NT2/D1 (cell line): ENCODE measurements around the gene KAT7.
A peak's percentile ranks its signal among the peaks of the same experiment; 100 is the strongest.

ENCODE experiments used
- DNase-seq: peaks from one replicate; pipeline ENCODE4 v3.0.0-alpha.2; 2011; ENCODE audit warnings: low read depth, low spot score
- H3K27me3 ChIP-seq: 2 replicates; pipeline ENCODE4 v1.6.0; 2011; ENCODE audit warnings: mild to moderate bottlenecking; ENCODE audit not compliant: insufficient read length, insufficient read depth
- H3K36me3 ChIP-seq: 2 replicates; pipeline ENCODE4 v1.6.1; 2011; ENCODE audit warnings: mild to moderate bottlenecking, low read length, mixed read lengths; ENCODE audit not compliant: insufficient read depth, insufficient read length
- H3K4me1 ChIP-seq: 2 replicates; pipeline ENCODE4 v1.5.1; 2011; ENCODE audit not compliant: insufficient read depth, insufficient read length
- H3K4me3 ChIP-seq: 2 replicates; pipeline ENCODE4 v1.5.1; 2011; ENCODE audit warnings: low read depth; ENCODE audit not compliant: insufficient read length
- H3K9ac ChIP-seq: 2 replicates; pipeline ENCODE4 v1.6.0; 2011; ENCODE audit warnings: low read depth; ENCODE audit not compliant: insufficient read length
- H3K9me3 ChIP-seq: 2 replicates; pipeline ENCODE4 v1.5.1; 2011; ENCODE audit warnings: mild to moderate bottlenecking, low read length; ENCODE audit not compliant: insufficient read depth
- SUZ12 ChIP-seq: IDR thresholded peaks from 2 replicates; pipeline ENCODE4 v1.6.1; 2011; ENCODE audit not compliant: insufficient read length, insufficient read depth; ENCODE audit errors: extremely low read depth
- YY1 ChIP-seq: IDR thresholded peaks from 2 replicates; pipeline ENCODE4 v1.6.1; 2011; ENCODE audit not compliant: insufficient read length, insufficient read depth
- ZNF274 ChIP-seq: IDR thresholded peaks from 2 replicates; pipeline ENCODE4 v1.6.1; 2011; ENCODE audit warnings: mild to moderate bottlenecking, low read depth, low read length

KAT7 gene

GRCh38 chr17:49777563-49777962 is 10.9 kb upstream of the KAT7 start:
- no peak overlapping the region for H3K4me3 ChIP-seq
- H3K4me1 ChIP-seq, result no peaks in the 10 kb centered on the region
- TF ChIP-seq ZNF274, result no peak
- no peak for TF ChIP-seq YY1
- H3K9me3 ChIP-seq, result no peaks in the 10 kb centered on the region
- H3K27me3 ChIP-seq, result no peaks in the 10 kb centered on the region
- no peaks in the 10 kb centered on the region for H3K36me3 ChIP-seq
- H3K9ac ChIP-seq, result no peak overlapping the region
- no peak for DNase-seq

- Histone ChIP-seq H3K9me3 (no peaks in the 10 kb centered on the region), H3K9ac (no peak overlapping the region)
- TF ChIP-seq SUZ12, result no peak
- TF ChIP-seq YY1, result no peak
- no peak for TF ChIP-seq ZNF274
Observed at GRCh38 chr17:49779156-49779738, 9.2 kb upstream of the KAT7 start.

GRCh38 chr17:49779739-49780231 is 8.7 kb upstream of the KAT7 start:
- Histone ChIP-seq H3K36me3 (no peaks in the 10 kb centered on the region), H3K27me3 (no peaks in the 10 kb centered on the region), H3K4me3 (no peak overlapping the region), H3K9ac (no peak overlapping the region), H3K9me3 (no peaks in the 10 kb centered on the region), H3K4me1 (no peaks in the 10 kb centered on the region)
- no peak for DNase-seq
- no peak for TF ChIP-seq YY1
- TF ChIP-seq ZNF274, result no peak
- no peak for TF ChIP-seq SUZ12

More at GRCh38 chr17:49779156-49779738, 9.2 kb upstream of the KAT7 start:
- no peak for DNase-seq
- Histone ChIP-seq H3K4me3 (no peak overlapping the region), H3K36me3 (no peaks in the 10 kb centered on the region), H3K4me1 (no peaks in the 10 kb centered on the region), H3K27me3 (no peaks in the 10 kb centered on the region)

- H3K36me3 ChIP-seq, result no peaks in the 10 kb centered on the region
- no peaks in the 10 kb centered on the region for H3K27me3 ChIP-seq
- TF ChIP-seq ZNF274, result no peak
- no peak for TF ChIP-seq SUZ12
- TF ChIP-seq YY1, result no peak
- no peak overlapping the region for H3K4me3 ChIP-seq
- no peak overlapping the region for H3K9ac ChIP-seq
- no peaks in the 10 kb centered on the region for H3K9me3 ChIP-seq
- no peaks in the 10 kb centered on the region for H3K4me1 ChIP-seq
- no peak for DNase-seq
Observed at GRCh38 chr17:49783071-49783715, 5.3 kb upstream of the KAT7 start.

DNA sequence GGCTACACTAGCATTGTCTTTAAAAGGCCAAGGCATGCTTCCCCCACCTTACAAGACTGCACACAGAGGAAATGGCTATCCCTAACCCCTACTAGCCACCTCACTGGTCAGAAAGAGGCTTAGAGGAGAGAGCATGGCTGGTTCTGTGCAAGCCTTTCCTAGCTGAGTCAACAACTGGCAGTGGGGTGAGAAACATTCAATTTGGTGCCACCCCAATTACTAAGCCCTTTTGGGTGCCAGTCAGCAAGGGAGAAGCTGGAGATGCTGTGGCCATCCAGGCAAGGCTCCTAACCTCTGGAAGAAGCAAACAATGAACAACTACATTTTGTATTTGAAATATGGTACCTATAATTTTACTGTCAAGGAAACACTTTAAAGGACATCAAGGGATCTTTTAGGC is 4.7 kb upstream of the KAT7 start:
- H3K4me3 ChIP-seq, result no peak overlapping the region
- TF ChIP-seq SUZ12 (no peak), YY1 (no peak), ZNF274 (no peak)
- no peaks in the 10 kb centered on the region for H3K36me3 ChIP-seq
- H3K27me3 ChIP-seq, result no peaks in the 10 kb centered on the region
- no peaks in the 10 kb centered on the region for H3K4me1 ChIP-seq
- H3K9ac ChIP-seq, result no peak overlapping the region
- no peak for DNase-seq
- H3K9me3 ChIP-seq, result no peaks in the 10 kb centered on the region

GRCh38 chr17:49784636-49785035 is 3.8 kb upstream of the KAT7 start:
- Histone ChIP-seq H3K27me3 (no peaks in the 10 kb centered on the region), H3K36me3 (peaks cover 4% of the 10 kb centered on the region), H3K9ac (no peak overlapping the region), H3K9me3 (no peaks in the 10 kb centered on the region), H3K4me1 (no peaks in the 10 kb centered on the region), H3K4me3 (no peak overlapping the region)
- TF ChIP-seq ZNF274 (no peak), SUZ12 (no peak), YY1 (no peak)
- no peak for DNase-seq

GRCh38 chr17:49787884-49788477 is 500 bp upstream of the KAT7 start:
- peak overlapping the region; percentile 80 for H3K9ac ChIP-seq
- peaks cover 25% of the 10 kb centered on the region for H3K36me3 ChIP-seq
- DNase-seq, result no peak
- TF ChIP-seq ZNF274 (no peak), SUZ12 (no peak), YY1 (no peak)
- H3K9me3 ChIP-seq, result no peaks in the 10 kb centered on the region
- peak overlapping the region; percentile 63 for H3K4me3 ChIP-seq
- no peaks in the 10 kb centered on the region for H3K27me3 ChIP-seq
- no peaks in the 10 kb centered on the region for H3K4me1 ChIP-seq
